Right ventricle myocardium superior (tissue), 1 donor: Measurements from ENCODE around the gene BRME1. TPM values are rescaled to one million over a fixed set of nuclear protein-coding genes. Genes with fewer than 3 reads are reported as not detected.
"Not testable (repeated sequence)": the region's sequence is repeated elsewhere in the genome, so short reads cannot be mapped to it uniquely, and the experiment has no call there.

Experiments
- ATAC-seq: fragments of 200-7000 bp; cut with Tn5 transposase; one replicate; pipeline ENCODE4 v1.9.1; 2020; ENCODE audit warnings: mild to moderate bottlenecking; ENCODE audit not compliant: poor library complexity
- DNase-seq: peaks from one replicate; pipeline ENCODE4 v3.0.0-alpha.2; 2020
- intact Hi-C: fragments of 100-400 bp; cut with DNase I; formaldehyde crosslinking; loops from one replicate; pipeline ENCODE4 v1.11.2; 2022
- total RNA-seq: library from RNA; stranded (reverse); fragmentation: NEBNext Ultra II Directional; extraction: Animal tissue kit (Norgen Biotek cat#: 25700); gene quantifications from one replicate; pipeline ENCODE4 v1.2.1, GENCODE V29; 2021
- donor health status: DM: no; HTN: yes; CAD: no; lungs with severe emphysema.

Gene BRME1
- total RNA-seq, 1 donor from 2014 or later, result 0.81 TPM

- intact Hi-C loops, ATAC-seq: not testable (repeated sequence)
Measured at GRCh38 chr19:13852171-13852707, 53.7 kb downstream of the BRME1 start.

GRCh38 chr19:13851734-13852114 is 54.2 kb downstream of the BRME1 start:
- intact Hi-C loops, DNase-seq, ATAC-seq: not testable (repeated sequence)

More at GRCh38 chr19:13852171-13852707, 53.7 kb downstream of the BRME1 start:
- DNase-seq, result not testable (repeated sequence)

- ATAC-seq, result peak; percentile 35
- intact Hi-C loops, result no loop called here
- peak; percentile 85 for DNase-seq
Measured at GRCh38 chr19:13850910-13851733, 54.8 kb downstream of the BRME1 start.

- intact Hi-C loops, result no loop called here
- peak; percentile 93 for DNase-seq
- peak; percentile 51 for ATAC-seq
Measured at GRCh38 chr19:13849991-13850909, 55.7 kb downstream of the BRME1 start.

- DNase-seq (no peak), ATAC-seq (no peak)
- intact Hi-C loops, result no loop called here
Measured at GRCh38 chr19:13848798-13849676, 56.9 kb downstream of the BRME1 start.

GRCh38 chr19:13848340-13848677 is 57.6 kb downstream of the BRME1 start:
- no peak for DNase-seq
- ATAC-seq, result no peak
- intact Hi-C loops, result no loop called here

GRCh38 chr19:13847407-13848339 is 58.2 kb downstream of the BRME1 start:
- ATAC-seq (peak; percentile 78), DNase-seq (peak; percentile 97)
- intact Hi-C loops, result no loop called here

GRCh38 chr19:13846557-13847406 is 59.1 kb downstream of the BRME1 start:
- DNase-seq (peak; percentile 93), ATAC-seq (peak; percentile 56)
- intact Hi-C loops, result no loop called here

GRCh38 chr19:13844130-13844631 is 61.7 kb downstream of the BRME1 start:
- ATAC-seq, result no peak
- intact Hi-C loops, result no loop called here
- DNase-seq, result no peak

GRCh38 chr19:13843104-13843921 is 62.6 kb downstream of the BRME1 start:
- intact Hi-C loops, result no loop called here
- DNase-seq, result peak; percentile 72
- no peak for ATAC-seq

- ATAC-seq, result peak; percentile 19
- DNase-seq, result peak; percentile 92
- intact Hi-C loops, result no loop called here
Measured at GRCh38 chr19:13842291-13843103, 63.4 kb downstream of the BRME1 start.

- intact Hi-C loops, result no loop called here
- DNase-seq (no peak), ATAC-seq (no peak)
Measured at GRCh38 chr19:13841962-13842290, 64.0 kb downstream of the BRME1 start.

- peak; percentile 6 for ATAC-seq
- DNase-seq, result peak; percentile 76
- intact Hi-C loops, result no loop called here
Measured at GRCh38 chr19:13841086-13841961, 64.6 kb downstream of the BRME1 start.
